Measurements from ENCODE around the gene PRMT7.

Gene PRMT7

GRCh38 chr16:68269793-68270192 is 41.0 kb upstream of the PRMT7 start:
- no peak for TF ChIP-seq CTCF (conservative IDR thresholded peaks at IDR 0.05; ENCODE audit: low read length)
- DNase-seq (ENCODE audit: low read depth), result no peak
- no peak overlapping the region for H3K4me3 ChIP-seq (ENCODE audit: low read length)

- H3K4me3 ChIP-seq (ENCODE audit: low read length), result no peak overlapping the region
- TF ChIP-seq CTCF (conservative IDR thresholded peaks at IDR 0.05; ENCODE audit: low read length), result no peak
- no peak for DNase-seq (ENCODE audit: low read depth)
Measured at GRCh38 chr16:68270353-68270752, 40.5 kb upstream of the PRMT7 start.

- no peak for TF ChIP-seq CTCF (conservative IDR thresholded peaks at IDR 0.05; ENCODE audit: low read length)
- DNase-seq (ENCODE audit: low read depth), result no peak
- no peak overlapping the region for H3K4me3 ChIP-seq (ENCODE audit: low read length)
Measured at GRCh38 chr16:68272507-68273209, 38.2 kb upstream of the PRMT7 start.

- DNase-seq (ENCODE audit: low read depth), result no peak
- no peak overlapping the region for H3K4me3 ChIP-seq (ENCODE audit: low read length)
- TF ChIP-seq CTCF (conservative IDR thresholded peaks at IDR 0.05; ENCODE audit: low read length), result no peak
Measured at GRCh38 chr16:68273459-68273858, 37.4 kb upstream of the PRMT7 start.

GRCh38 chr16:68273896-68274295 is 36.9 kb upstream of the PRMT7 start:
- no peak for TF ChIP-seq CTCF (conservative IDR thresholded peaks at IDR 0.05; ENCODE audit: low read length)
- H3K4me3 ChIP-seq (ENCODE audit: low read length), result no peak overlapping the region
- DNase-seq (ENCODE audit: low read depth), result no peak

GRCh38 chr16:68274441-68274840 is 36.4 kb upstream of the PRMT7 start:
- TF ChIP-seq CTCF (conservative IDR thresholded peaks at IDR 0.05; ENCODE audit: low read length), result no peak
- no peak for DNase-seq (ENCODE audit: low read depth)
- no peak overlapping the region for H3K4me3 ChIP-seq (ENCODE audit: low read length)

- no peak overlapping the region for H3K4me3 ChIP-seq (ENCODE audit: low read length)
- no peak for TF ChIP-seq CTCF (conservative IDR thresholded peaks at IDR 0.05; ENCODE audit: low read length)
- no peak for DNase-seq (ENCODE audit: low read depth)
Measured at GRCh38 chr16:68275611-68276191, 35.1 kb upstream of the PRMT7 start.
